Activated T-helper 2 cell treated with anti-CD3 and anti-CD28 coated beads, Interferon-gamma antibody, Interleukin-2, Interleukin-4, amounts not matched to agents 10 μg/mL and 5 μg/mL and 100 μg/mL, durations not matched to agents 14 hours and 24 hours and 36 hours (primary cell): ENCODE measurements around the gene A2M. TPM values are rescaled to one million over a fixed set of nuclear protein-coding genes. Genes with fewer than 3 reads are reported as not detected.
A peak's percentile ranks its signal among the peaks of the same experiment; 100 is the strongest.

Experiments
- DNase-seq: peaks from one replicate; pipeline ENCODE4 v3.0.0; 2021; ENCODE audit warnings: low spot score
- H3K27ac Mint-ChIP-seq: one replicate; pipeline ENCODE4 v1.8.0; 2021; ENCODE audit warnings: mixed read lengths
- H3K27me3 Mint-ChIP-seq: one replicate; pipeline ENCODE4 v1.8.0; 2021; ENCODE audit warnings: low read depth, mixed read lengths
- H3K36me3 Mint-ChIP-seq: one replicate; pipeline ENCODE4 v1.8.0; 2021; ENCODE audit warnings: low read depth, mixed read lengths
- H3K4me1 Mint-ChIP-seq: one replicate; pipeline ENCODE4 v1.8.0; 2021; ENCODE audit warnings: low read depth, mixed read lengths
- H3K4me3 Mint-ChIP-seq: one replicate; pipeline ENCODE4 v1.8.0; 2021; ENCODE audit warnings: low read depth, mild to moderate bottlenecking, moderate library complexity, mixed read lengths
- H3K9me3 Mint-ChIP-seq: one replicate; pipeline ENCODE4 v1.8.0; 2021; ENCODE audit warnings: mixed read lengths
- intact Hi-C: fragments of 100-400 bp; cut with micrococcal nuclease; formaldehyde crosslinking; loops from one replicate; pipeline ENCODE4 v1.15.1; 2023
- total RNA-seq: library from RNA; stranded (reverse); gene quantifications from 2 replicates; pipeline ENCODE4 v1.2.3, GENCODE V29; 2022

Gene A2M
- total RNA-seq, 1 donor from 2014 or later, result not detected

GRCh38 chr12:9050521-9051157, 65.1 kb downstream of the A2M start:
- Mint-ChIP-seq H3K4me1 (peaks cover 9% of the 10 kb centered on the region), H3K9me3 (no peaks in the 10 kb centered on the region), H3K36me3 (no peaks in the 10 kb centered on the region), H3K27me3 (peaks cover 23% of the 10 kb centered on the region), H3K4me3 (no peak overlapping the region), H3K27ac (no peak overlapping the region)
- intact Hi-C loops, result no loop called here
- DNase-seq, result no peak

DNA sequence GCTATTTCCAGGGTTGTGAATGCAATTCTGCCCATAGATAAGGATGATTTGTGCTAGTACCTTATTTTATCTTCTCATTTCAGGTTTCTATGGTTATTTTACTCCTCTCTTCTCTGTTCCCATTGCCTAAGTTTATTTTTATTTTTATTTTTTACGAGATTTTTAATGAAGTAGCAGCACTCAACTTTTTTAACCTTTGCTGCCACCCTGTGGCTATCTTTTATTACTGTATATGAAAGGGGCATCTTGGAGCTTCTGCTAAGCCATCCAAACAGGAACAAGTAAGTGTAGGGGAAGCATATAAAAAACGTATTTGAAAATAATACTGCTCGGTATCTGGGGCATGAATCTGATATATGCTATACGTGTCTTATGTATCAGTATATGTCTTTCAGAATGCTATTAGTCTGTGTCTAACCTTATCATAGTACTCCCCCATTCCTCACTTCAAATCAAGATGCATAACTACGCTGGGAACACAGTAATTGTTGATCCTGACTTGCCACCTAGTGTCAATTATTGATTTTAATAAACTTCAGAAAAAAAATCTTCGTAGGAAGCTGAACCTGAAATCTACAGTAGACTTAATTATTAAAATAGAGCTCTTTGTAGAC, 66.1 kb downstream of the A2M start:
- Mint-ChIP-seq H3K9me3 (no peaks in the 10 kb centered on the region), H3K27ac (no peak overlapping the region), H3K4me3 (no peak overlapping the region), H3K36me3 (no peaks in the 10 kb centered on the region), H3K4me1 (peaks cover 9% of the 10 kb centered on the region), H3K27me3 (peaks cover 24% of the 10 kb centered on the region)
- intact Hi-C loops, result loop anchor here (1.0 to 5.0 kb wide), 2 partner anchors 367 to 507 kb away; partner anchors contain the start of gene CLEC4E
- DNase-seq, result no peak

DNA sequence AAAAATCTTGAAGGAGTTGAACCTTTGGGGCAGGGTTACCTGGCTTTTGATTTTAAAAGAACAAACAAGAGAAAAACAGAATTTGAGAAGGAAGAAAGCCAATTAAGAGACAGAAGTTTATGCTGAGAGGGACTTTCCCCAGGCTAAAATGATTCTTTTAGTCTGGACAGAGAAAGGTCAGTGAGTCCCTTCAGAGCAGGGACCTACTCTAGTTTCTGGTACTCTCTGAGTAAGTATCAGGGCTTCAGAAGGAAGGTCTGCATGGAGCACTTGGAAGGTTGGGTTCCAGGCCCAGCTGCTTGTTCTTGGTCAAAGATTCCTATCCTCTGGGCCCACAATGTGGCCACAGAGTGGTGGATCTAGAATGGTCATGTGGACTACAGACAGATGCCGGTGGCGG, 66.8 kb downstream of the A2M start:
- H3K4me3 Mint-ChIP-seq, result no peak overlapping the region
- no peaks in the 10 kb centered on the region for H3K36me3 Mint-ChIP-seq
- peaks cover 26% of the 10 kb centered on the region for H3K27me3 Mint-ChIP-seq
- intact Hi-C loops, result loop anchor here (1.0 to 5.0 kb wide), 2 partner anchors 367 to 507 kb away; partner anchors contain the start of gene CLEC4E
- no peak for DNase-seq
- no peak overlapping the region for H3K27ac Mint-ChIP-seq
- peaks cover 9% of the 10 kb centered on the region for H3K4me1 Mint-ChIP-seq
- no peaks in the 10 kb centered on the region for H3K9me3 Mint-ChIP-seq

DNA sequence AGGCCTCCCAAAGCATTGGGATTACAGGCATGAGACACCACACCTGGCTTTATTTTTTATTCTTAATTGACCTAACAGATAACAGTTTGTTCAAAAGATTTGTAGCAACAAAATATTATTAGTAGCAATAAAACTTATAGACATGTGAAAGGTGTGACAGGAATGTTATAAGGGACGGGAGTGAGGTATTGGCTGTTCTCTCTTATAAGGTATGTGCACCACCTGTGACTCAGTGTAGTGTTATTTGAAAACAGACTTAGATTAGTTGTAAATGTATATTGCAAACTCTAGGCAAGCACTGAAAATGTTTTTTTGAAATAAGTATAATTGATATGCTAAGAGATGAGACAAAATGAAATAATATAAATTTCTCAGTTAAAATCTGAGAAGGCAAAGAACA, 68.6 kb downstream of the A2M start:
- intact Hi-C loops, result loop anchor here (5.0 kb wide), 1 partner anchor 505 kb away; the partner anchor contains the start of gene CLEC4E
- H3K27me3 Mint-ChIP-seq, result peaks cover 31% of the 10 kb centered on the region
- H3K9me3 Mint-ChIP-seq, result no peaks in the 10 kb centered on the region
- H3K4me3 Mint-ChIP-seq, result no peak overlapping the region
- H3K27ac Mint-ChIP-seq, result no peak overlapping the region
- H3K36me3 Mint-ChIP-seq, result no peaks in the 10 kb centered on the region
- no peak for DNase-seq
- peaks cover 9% of the 10 kb centered on the region for H3K4me1 Mint-ChIP-seq

DNA sequence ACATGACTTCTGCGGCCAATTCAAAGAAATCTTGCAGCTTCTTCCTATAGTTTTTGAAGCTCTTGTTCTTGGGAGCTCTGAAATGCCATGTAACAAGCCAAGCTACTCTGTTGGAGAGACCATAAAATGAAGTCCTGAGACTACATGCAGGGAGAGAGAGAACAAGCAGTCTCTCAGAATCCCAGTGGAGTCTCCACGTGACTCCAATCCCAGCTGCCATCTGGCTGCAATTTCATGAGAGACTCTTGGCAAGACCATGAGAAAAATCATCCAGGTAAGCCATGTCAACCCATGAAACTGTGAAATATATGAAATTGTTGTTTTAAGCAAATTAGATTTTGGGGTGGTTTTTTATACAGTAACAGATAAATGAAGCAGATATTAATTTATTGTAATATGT, 72.0 kb downstream of the A2M start:
- Mint-ChIP-seq H3K27me3 (peaks cover 38% of the 10 kb centered on the region), H3K36me3 (no peaks in the 10 kb centered on the region), H3K4me3 (no peak overlapping the region), H3K27ac (no peak overlapping the region), H3K9me3 (no peaks in the 10 kb centered on the region), H3K4me1 (peaks cover 23% of the 10 kb centered on the region)
- no peak for DNase-seq
- intact Hi-C loops, result no loop called here

GRCh38 chr12:9041321-9041720, 74.4 kb downstream of the A2M start:
- peaks cover 31% of the 10 kb centered on the region for H3K27me3 Mint-ChIP-seq
- no peaks in the 10 kb centered on the region for H3K9me3 Mint-ChIP-seq
- H3K27ac Mint-ChIP-seq, result no peak overlapping the region
- no peaks in the 10 kb centered on the region for H3K36me3 Mint-ChIP-seq
- no peak overlapping the region for H3K4me3 Mint-ChIP-seq
- H3K4me1 Mint-ChIP-seq, result peaks cover 26% of the 10 kb centered on the region
- DNase-seq, result no peak
- intact Hi-C loops, result no loop called here

GRCh38 chr12:9040484-9041186, 75.1 kb downstream of the A2M start:
- Mint-ChIP-seq H3K4me1 (peaks cover 24% of the 10 kb centered on the region), H3K27me3 (peaks cover 26% of the 10 kb centered on the region), H3K9me3 (no peaks in the 10 kb centered on the region), H3K27ac (peak overlapping the region; percentile 24), H3K4me3 (no peak overlapping the region), H3K36me3 (no peaks in the 10 kb centered on the region)
- no peak for DNase-seq
- intact Hi-C loops, result no loop called here

DNA sequence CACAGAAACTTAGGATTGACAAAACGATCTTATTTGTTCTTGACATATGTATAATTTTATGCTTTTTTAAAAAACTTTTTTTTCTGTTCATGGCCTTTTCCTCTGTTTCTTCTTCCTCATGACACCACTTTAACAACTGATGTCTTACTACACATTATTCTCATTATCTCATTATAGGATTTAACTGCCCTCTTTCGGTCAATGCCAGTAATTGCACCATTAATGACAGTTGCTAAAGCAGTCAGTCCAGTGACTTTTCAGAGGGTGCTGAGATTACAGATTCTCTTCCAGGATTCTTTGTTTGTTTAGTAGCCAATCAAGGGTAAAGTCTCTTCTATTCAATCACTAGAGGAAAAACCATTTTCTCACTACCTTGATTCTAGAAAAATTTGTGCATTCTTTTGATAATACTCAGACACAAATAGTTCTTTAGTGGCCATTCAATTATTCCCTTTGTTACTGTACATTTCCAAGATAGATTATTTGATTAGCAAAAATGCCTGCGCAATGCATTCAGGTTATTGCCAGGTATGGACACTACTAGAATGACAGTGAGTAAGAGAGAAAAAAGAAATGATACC, 76.2 kb downstream of the A2M start:
- no peak for DNase-seq
- Mint-ChIP-seq H3K36me3 (no peaks in the 10 kb centered on the region), H3K27ac (no peak overlapping the region), H3K27me3 (peaks cover 21% of the 10 kb centered on the region), H3K4me1 (peaks cover 24% of the 10 kb centered on the region), H3K9me3 (no peaks in the 10 kb centered on the region), H3K4me3 (no peak overlapping the region)
- intact Hi-C loops, result loop anchor here (1.0 to 2.0 kb wide), 3 partner anchors 14 to 123 kb away; no protein-coding TSS in a partner anchor

DNA sequence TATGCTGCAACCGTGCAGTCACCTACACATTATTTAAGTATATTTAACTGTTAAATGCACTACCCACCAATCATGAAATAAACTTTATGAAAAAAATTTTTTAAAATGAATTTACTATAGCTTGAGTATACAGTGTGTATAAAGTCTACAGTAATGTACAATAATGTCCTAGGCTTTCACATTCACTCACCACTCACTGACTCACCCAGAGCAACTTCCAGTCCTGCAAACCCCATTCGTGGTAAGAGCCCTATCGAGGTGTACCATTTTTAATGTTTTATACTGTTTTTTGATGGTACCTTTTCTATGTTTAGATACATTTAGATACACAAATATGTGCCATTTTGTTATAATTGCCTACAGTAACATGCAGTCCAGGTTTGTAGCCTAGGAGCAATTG, 78.3 kb downstream of the A2M start:
- H3K4me3 Mint-ChIP-seq, result no peak overlapping the region
- H3K27ac Mint-ChIP-seq, result no peak overlapping the region
- DNase-seq, result no peak
- H3K9me3 Mint-ChIP-seq, result no peaks in the 10 kb centered on the region
- H3K4me1 Mint-ChIP-seq, result peaks cover 37% of the 10 kb centered on the region
- intact Hi-C loops, result loop anchor here (1.0 kb wide), 1 partner anchor 41 kb away; no protein-coding TSS in a partner anchor
- peaks cover 17% of the 10 kb centered on the region for H3K27me3 Mint-ChIP-seq
- no peaks in the 10 kb centered on the region for H3K36me3 Mint-ChIP-seq

- H3K27me3 Mint-ChIP-seq, result peaks cover 17% of the 10 kb centered on the region
- H3K4me3 Mint-ChIP-seq, result no peak overlapping the region
- H3K36me3 Mint-ChIP-seq, result no peaks in the 10 kb centered on the region
- no peak overlapping the region for H3K27ac Mint-ChIP-seq
- intact Hi-C loops, result no loop called here
- no peaks in the 10 kb centered on the region for H3K9me3 Mint-ChIP-seq
- no peak for DNase-seq
- H3K4me1 Mint-ChIP-seq, result peaks cover 37% of the 10 kb centered on the region
Measured at GRCh38 chr12:9036227-9036626, 79.5 kb downstream of the A2M start.

- no peaks in the 10 kb centered on the region for H3K36me3 Mint-ChIP-seq
- H3K27me3 Mint-ChIP-seq, result peaks cover 10% of the 10 kb centered on the region
- no peak for DNase-seq
- no peak overlapping the region for H3K27ac Mint-ChIP-seq
- no peak overlapping the region for H3K4me3 Mint-ChIP-seq
- H3K4me1 Mint-ChIP-seq, result peaks cover 22% of the 10 kb centered on the region
- intact Hi-C loops, result no loop called here
- H3K9me3 Mint-ChIP-seq, result no peaks in the 10 kb centered on the region
Measured at GRCh38 chr12:9034095-9034494, 81.6 kb downstream of the A2M start.

- intact Hi-C loops, result no loop called here
- no peak overlapping the region for H3K27ac Mint-ChIP-seq
- peaks cover 10% of the 10 kb centered on the region for H3K27me3 Mint-ChIP-seq
- H3K4me3 Mint-ChIP-seq, result no peak overlapping the region
- H3K36me3 Mint-ChIP-seq, result no peaks in the 10 kb centered on the region
- DNase-seq, result no peak
- H3K9me3 Mint-ChIP-seq, result no peaks in the 10 kb centered on the region
- H3K4me1 Mint-ChIP-seq, result peaks cover 24% of the 10 kb centered on the region
Measured at GRCh38 chr12:9033265-9033887, 82.3 kb downstream of the A2M start.
